IMR-90 (cell line): ENCODE data around the gene ZNF764. TPM values are rescaled to one million over a fixed set of nuclear protein-coding genes. Genes with fewer than 3 reads are reported as not detected.
A peak's percentile ranks its signal among the peaks of the same experiment; 100 is the strongest.

Experiments used
- ATAC-seq: fragments of 200-7000 bp; cut with Tn5 transposase; 2 replicates; pipeline ENCODE4 v1.9.1; 2020; ENCODE audit warnings: low read depth, mild to moderate bottlenecking, moderate library complexity
- BruUV-seq: library from RNA; stranded (reverse); fragments of 400-500 nt; replicated peaks from 2 replicates; lab custom pipeline; 2021; lab: Mats Ljungman, UMichigan
- CTCF ChIA-PET: fragments of 300-600 bp; formaldehyde crosslinking; extraction: SDS; loops from one replicate; lab custom pipeline; 2021; ENCODE audit warnings: antibody characterized with exemption; lab: Yijun Ruan, JAX
- POLR2A ChIA-PET: fragments of 300-600 bp; sonication (Branson Sonifier 250); formaldehyde crosslinking; loops from one replicate; lab custom pipeline; 2022; ENCODE audit warnings: antibody characterized with exemption; ENCODE audit not compliant: unreplicated experiment; lab: Charles Lee
- DNase-seq: peaks from one replicate; pipeline ENCODE4 v3.0.0; 2013
- H2AFZ ChIP-seq: replicated peaks from 2 replicates; pipeline ENCODE3; 2013; ENCODE audit warnings: low read length, mild to moderate bottlenecking; ENCODE audit not compliant: poor library complexity
- H2AK5ac ChIP-seq: 2 replicates; pipeline ENCODE4 v1.6.1; 2013; ENCODE audit warnings: low read depth, low read length, inconsistent platforms
- H2AK9ac ChIP-seq: replicated peaks from 2 replicates; pipeline ENCODE3; 2013; ENCODE audit warnings: mild to moderate bottlenecking, low read depth, low read length, moderate library complexity; ENCODE audit not compliant: poor library complexity
- H2BK120ac ChIP-seq: 2 replicates; pipeline ENCODE4 v1.6.1; 2013; ENCODE audit warnings: low read depth, low read length, inconsistent platforms
- H2BK15ac ChIP-seq: 3 replicates; pipeline ENCODE4 v1.6.1; 2013; ENCODE audit warnings: low read depth, low read length, inconsistent platforms
- H2BK20ac ChIP-seq: 2 replicates; pipeline ENCODE4 v1.6.1; 2013; ENCODE audit warnings: low read depth, mild to moderate bottlenecking, inconsistent platforms, low read length, moderate library complexity
- H2BK5ac ChIP-seq: 2 replicates; pipeline ENCODE4 v1.6.1; 2013; ENCODE audit warnings: mild to moderate bottlenecking, low read depth, low read length, inconsistent platforms; ENCODE audit not compliant: poor library complexity, severe bottlenecking
- H3K14ac ChIP-seq: replicated peaks from 2 replicates; pipeline ENCODE4 v1.6.1; 2013; ENCODE audit warnings: low read depth, low read length, inconsistent platforms
- H3K18ac ChIP-seq: 2 replicates; pipeline ENCODE4 v1.6.1; 2013; ENCODE audit warnings: low read depth, low read length, control low read depth
- H3K23ac ChIP-seq: 2 replicates; pipeline ENCODE4 v1.6.1; 2013; ENCODE audit warnings: low read depth, low read length, inconsistent platforms
- H3K27ac ChIP-seq: 2 replicates; pipeline ENCODE4 v1.5.1; 2013; ENCODE audit warnings: mild to moderate bottlenecking, control low read depth, low read length; ENCODE audit not compliant: insufficient read depth
- H3K27me3 ChIP-seq: 2 replicates; pipeline ENCODE4 v1.6.1; 2013; ENCODE audit warnings: low read length; ENCODE audit not compliant: control insufficient read depth, insufficient read depth
- H3K36me3 ChIP-seq: 2 replicates; pipeline ENCODE4 v1.6.1; 2013; ENCODE audit warnings: low read length, mixed read lengths; ENCODE audit not compliant: control insufficient read depth, insufficient read depth
- H3K4ac ChIP-seq: 2 replicates; pipeline ENCODE4 v1.6.1; 2013; ENCODE audit warnings: low read depth, low read length, inconsistent platforms
- H3K4me1 ChIP-seq: 2 replicates; pipeline ENCODE4 v1.6.1; 2013; ENCODE audit warnings: low read length, mixed read lengths; ENCODE audit not compliant: control insufficient read depth, insufficient read depth
- H3K4me2 ChIP-seq: 2 replicates; pipeline ENCODE4 v1.6.1; 2013; ENCODE audit warnings: low read depth, mild to moderate bottlenecking, control low read depth, low read length, moderate library complexity
- H3K4me3 ChIP-seq: 2 replicates; pipeline ENCODE4 v1.5.1; 2013; ENCODE audit warnings: low read depth, mild to moderate bottlenecking, control low read depth, low read length, moderate library complexity; ENCODE audit not compliant: insufficient read depth
- H3K56ac ChIP-seq: 2 replicates; pipeline ENCODE4 v1.6.1; 2013; ENCODE audit warnings: low read length, inconsistent platforms; ENCODE audit not compliant: insufficient read depth; ENCODE audit errors: extremely low read depth
- H3K79me1 ChIP-seq, 2 experiments: 2 replicates each; pipeline ENCODE4 v1.6.1; 2013; ENCODE audit warnings: low read length in 2 of 2, inconsistent platforms in 1 of 2, low read depth in 1 of 2
- H3K9ac ChIP-seq: 2 replicates; pipeline ENCODE4 v1.6.1; 2013; ENCODE audit warnings: low read depth, low read length, control low read depth
- H3K9me1 ChIP-seq: 2 replicates; pipeline ENCODE4 v1.6.1; 2013; ENCODE audit warnings: low read length, inconsistent platforms; ENCODE audit not compliant: insufficient read depth
- H3K9me3 ChIP-seq: 2 replicates; pipeline ENCODE4 v1.6.1; 2013; ENCODE audit warnings: low read length; ENCODE audit not compliant: control insufficient read depth, insufficient read depth
- H4K20me1 ChIP-seq: 2 replicates; pipeline ENCODE4 v1.6.1; 2013; ENCODE audit warnings: low read length, inconsistent platforms; ENCODE audit not compliant: insufficient read depth
- H4K5ac ChIP-seq: 2 replicates; pipeline ENCODE4 v1.6.1; 2013; ENCODE audit warnings: mild to moderate bottlenecking, low read depth, low read length, control low read depth
- H4K8ac ChIP-seq, 2 experiments: 2 replicates each; pipeline ENCODE4 v1.6.1; 2013; ENCODE audit warnings: low read depth in 2 of 2, low read length in 2 of 2, control low read depth in 1 of 2, inconsistent platforms in 1 of 2
- H4K91ac ChIP-seq: 2 replicates; pipeline ENCODE4 v1.6.1; 2013; ENCODE audit warnings: low read depth, low read length, inconsistent platforms; ENCODE audit not compliant: insufficient read depth
- BHLHE40 ChIP-seq: fragments of 150-350 bp; IDR thresholded peaks from 2 replicates; pipeline ENCODE4 v1.6.1; 2016; ENCODE audit warnings: mild to moderate bottlenecking, low read depth, low read length
- CEBPB ChIP-seq: IDR thresholded peaks from 2 replicates; pipeline ENCODE4 v1.6.1; 2012; ENCODE audit warnings: low read depth, low read length, improper control_type of control experiment
- CHD1 ChIP-seq: IDR thresholded peaks from 2 replicates; pipeline ENCODE4 v1.6.1; 2012; ENCODE audit warnings: low read depth, low read length, improper control_type of control experiment
- CTCF ChIP-seq: conservative IDR thresholded peaks from 2 replicates; pipeline ENCODE4 v1.5.1; 2012; ENCODE audit warnings: mild to moderate bottlenecking, low read depth, low read length, improper control_type of control experiment
- ELK1 ChIP-seq: fragments of 150-350 bp; IDR thresholded peaks from 2 replicates; pipeline ENCODE4 v1.6.1; 2016; ENCODE audit warnings: low read depth, mild to moderate bottlenecking, low read length, moderate library complexity, borderline replicate concordance
- FOS ChIP-seq: fragments of 150-350 bp; IDR thresholded peaks from 2 replicates; pipeline ENCODE4 v1.6.1; 2016; ENCODE audit warnings: low read depth, low read length
- MAFK ChIP-seq: IDR thresholded peaks from 2 replicates; pipeline ENCODE4 v1.6.1; 2012; ENCODE audit warnings: low read depth, low read length, improper control_type of control experiment
- MAZ ChIP-seq: IDR thresholded peaks from 2 replicates; pipeline ENCODE4 v1.6.1; 2012; ENCODE audit warnings: low read depth, mild to moderate bottlenecking, low read length, improper control_type of control experiment, moderate library complexity, borderline replicate concordance
- MXI1 ChIP-seq: IDR thresholded peaks from 2 replicates; pipeline ENCODE4 v1.6.1; 2012; ENCODE audit warnings: low read depth, mild to moderate bottlenecking, low read length, moderate library complexity, borderline replicate concordance
- NFE2L2 ChIP-seq: fragments of 150-350 bp; IDR thresholded peaks from 2 replicates; pipeline ENCODE4 v1.6.1; 2016; ENCODE audit warnings: low read depth, mild to moderate bottlenecking, low read length
- POLR2A ChIP-seq: IDR thresholded peaks from 2 replicates; pipeline ENCODE4 v1.6.1; 2012; ENCODE audit warnings: mild to moderate bottlenecking, low read depth, low read length
- RAD21 ChIP-seq: IDR thresholded peaks from 2 replicates; pipeline ENCODE4 v1.6.1; 2012; ENCODE audit warnings: low read length, improper control_type of control experiment
- RCOR1 ChIP-seq: IDR thresholded peaks from 2 replicates; pipeline ENCODE4 v1.6.1; 2012; ENCODE audit warnings: mild to moderate bottlenecking, low read length, improper control_type of control experiment; ENCODE audit not compliant: insufficient replicate concordance
- RFX5 ChIP-seq: IDR thresholded peaks from 2 replicates; pipeline ENCODE4 v1.8.0; 2012; ENCODE audit warnings: low read depth, mild to moderate bottlenecking, low read length, moderate library complexity
- SMC3 ChIP-seq: fragments of 150-350 bp; IDR thresholded peaks from 2 replicates; pipeline ENCODE4 v1.6.1; 2016; ENCODE audit warnings: low read depth, mild to moderate bottlenecking, antibody characterized with exemption, low read length, moderate library complexity
- USF2 ChIP-seq: fragments of 150-350 bp; IDR thresholded peaks from 2 replicates; pipeline ENCODE4 v1.6.1; 2017; ENCODE audit warnings: mild to moderate bottlenecking, antibody characterized with exemption, low read length, low read depth
- WGBS, 2 experiments: methylation state at CpG; one replicate each; pipeline versions ENCODE4 v1.1.5 to v1.1.7; 2013; ENCODE audit warnings: missing lambda C conversion rate in 2 of 2; ENCODE audit not compliant: insufficient read length in 1 of 2; ENCODE audit errors: extremely low coverage in 2 of 2; 5-methylcytosine and 5-hydroxymethylcytosine counted together
- dilution Hi-C: fragments of 300-500 bp; cut with HindIII; formaldehyde crosslinking; loops from one replicate; pipeline ENCODE4 v1.14.3; 2018; ENCODE audit warnings: low sequenced_read_pairs; ENCODE audit not compliant: unreplicated experiment
- in situ Hi-C: fragments of 300-500 bp; cut with MboI; formaldehyde crosslinking; loops from 3 replicates; pipeline ENCODE4 v1.14.3; 2019; ENCODE audit warnings: low sequenced_read_pairs, inconsistent platforms, mixed read lengths
- intact Hi-C: fragments of 100-400 bp; cut with micrococcal nuclease; formaldehyde crosslinking; loops from 2 replicates; pipeline ENCODE4 v1.10.0; 2022
- polyA plus RNA-seq, 3 experiments: library from polyadenylated mRNA; depleted of rRNA; stranded (reverse); fragments of >200 nt; gene quantifications; 2 replicates each; pipeline ENCODE4 v1.2.3, GENCODE V29; 2012; ENCODE audit warnings: low replicate concordance in 1 of 3
- total RNA-seq: library from RNA; depleted of rRNA; stranded (reverse); fragments of >200 nt; gene quantifications from 2 replicates; pipeline ENCODE4 v1.2.3, GENCODE V29; 2012

ZNF764 gene
- total and polyA plus RNA-seq, 2 of the 4 experiments (the other 2 are of a cell fraction) = 2.2 to 4.6 TPM

- Histone ChIP-seq H2AK9ac (peak overlapping the region; percentile 28), H3K56ac (no peak overlapping the region), H2AK5ac (no peak overlapping the region), H3K4me3 (no peak overlapping the region), H2BK120ac (no peak overlapping the region), H2BK5ac (no peak overlapping the region), H3K36me3 (no peaks in the 10 kb centered on the region), H2BK20ac (no peak overlapping the region), H3K4me2 (no peak overlapping the region), H2BK15ac (no peak overlapping the region), H4K5ac (no peak overlapping the region), H3K14ac (no peak overlapping the region), H4K91ac (no peak overlapping the region), H3K23ac (no peak overlapping the region), H3K27ac (no peak overlapping the region), H4K20me1 (no peaks in the 10 kb centered on the region), H3K4ac (no peak overlapping the region), H3K9me1 (no peaks in the 10 kb centered on the region), H3K18ac (no peak overlapping the region), H3K4me1 (no peaks in the 10 kb centered on the region), H3K9me3 (no peaks in the 10 kb centered on the region), H2AFZ (no peak overlapping the region), H3K79me1 (no peaks in the 10 kb centered on the region), H4K8ac (no peak overlapping the region), H3K9ac (no peak overlapping the region), H3K27me3 (peaks cover 21% of the 10 kb centered on the region; the same call in 1 of the 2 replicates)
- CTCF ChIA-PET = no interaction called here
- DNase-seq (no peak), ATAC-seq (no peak)
- no CpG with 5 or more reads among the region's 10 CpGs for WGBS, 2 experiments
- intact Hi-C loops (no loop called here), in situ Hi-C loops (no loop called here), dilution Hi-C loops (no loop called here)
- no TSS peak for BruUV-seq
- POLR2A ChIA-PET = no interaction called here
- TF ChIP-seq CEBPB (no peak), POLR2A (no peak), NFE2L2 (no peak), FOS (no peak), SMC3 (no peak), RCOR1 (no peak), BHLHE40 (no peak), RFX5 (no peak), CTCF (no peak), USF2 (no peak), ELK1 (no peak), RAD21 (no peak), MAZ (no peak), CHD1 (no peak), MAFK (no peak), MXI1 (no peak)
Measured at GRCh38 chr16:30518552-30518951, 39.6 kb downstream of the ZNF764 start.
